HEK293 (cell line): ENCODE results near the gene ASTN2.

Experiments
- CTCF ChIA-PET: fragments of 350-600 bp; formaldehyde crosslinking; extraction: SDS; loops from one replicate; lab custom pipeline; 2021; ENCODE audit warnings: antibody characterized with exemption; lab: Yijun Ruan, JAX
- POLR2A ChIA-PET: fragments of 300-600 bp; formaldehyde crosslinking; extraction: SDS; loops from one replicate; lab custom pipeline; 2020; ENCODE audit warnings: antibody characterized with exemption, inconsistent platforms; lab: Yijun Ruan, JAX
- H3K27ac ChIP-seq: fragments of 200-500 bp; sonication (Bioruptor generic); 2 replicates; pipeline ENCODE4 v1.5.1; 2014; ENCODE audit warnings: low read depth, low read length, control low read depth, inconsistent platforms; ENCODE audit errors: extremely low read depth
- H3K36me3 ChIP-seq, 2 experiments: fragments of 200-500 bp in 1 of 2; sonication (Bioruptor generic) in 1 of 2; 1 replicate in 1 of 2; 2 replicates in 1 of 2; pipeline ENCODE4 v1.5.1; 2014 to 2017; ENCODE audit warnings: inconsistent platforms in 2 of 2, low read length in 2 of 2; ENCODE audit not compliant: control insufficient read depth in 2 of 2, insufficient read depth in 1 of 2
- H3K4me1 ChIP-seq: fragments of 200-500 bp; sonication (Bioruptor generic); 2 replicates; pipeline ENCODE4 v1.5.1; 2014; ENCODE audit warnings: mild to moderate bottlenecking, low read length, inconsistent platforms; ENCODE audit not compliant: control insufficient read depth, insufficient read depth
- H3K4me3 ChIP-seq: 2 replicates; pipeline ENCODE4 v1.5.1; 2011; ENCODE audit warnings: low read depth, mild to moderate bottlenecking, control low read depth, low read length, moderate library complexity
- H3K9me3 ChIP-seq: fragments of 200-500 bp; sonication (Bioruptor generic); 2 replicates; pipeline ENCODE4 v1.5.1; 2014; ENCODE audit warnings: low read depth, low read length, inconsistent platforms; ENCODE audit not compliant: control insufficient read depth, insufficient read depth
- BCL6B ChIP-seq: fragments of 450-650 bp; formaldehyde crosslinking; IDR thresholded peaks from 2 replicates; pipeline ENCODE4 v1.5.1; 2017; ENCODE audit warnings: missing biosample characterization, missing genetic modification characterization
- GLIS1 ChIP-seq: fragments of 450-650 bp; formaldehyde crosslinking; IDR thresholded peaks from 2 replicates; pipeline ENCODE4 v1.5.1; 2016; ENCODE audit warnings: missing biosample characterization, missing genetic modification characterization
- MEIS1 ChIP-seq: sonication (generic); formaldehyde crosslinking; IDR thresholded peaks from 2 replicates; pipeline ENCODE4 v1.8.1; 2022; ENCODE audit warnings: missing genetic modification reagents, mild to moderate bottlenecking, borderline replicate concordance
- OSR2 ChIP-seq: fragments of 450-650 bp; formaldehyde crosslinking; IDR thresholded peaks from 2 replicates; pipeline ENCODE4 v1.5.1; 2016; ENCODE audit warnings: missing biosample characterization, missing genetic modification characterization
- PRDM2 ChIP-seq: fragments of 450-650 bp; formaldehyde crosslinking; IDR thresholded peaks from 2 replicates; pipeline ENCODE4 v1.5.1; 2016; ENCODE audit warnings: missing biosample characterization, missing genetic modification characterization, borderline replicate concordance
- SCRT1 ChIP-seq: fragments of 450-650 bp; formaldehyde crosslinking; IDR thresholded peaks from 2 replicates; pipeline ENCODE4 v1.5.1; 2016; ENCODE audit warnings: missing biosample characterization, missing genetic modification characterization, borderline replicate concordance
- ZBTB20 ChIP-seq: fragments of 450-650 bp; formaldehyde crosslinking; IDR thresholded peaks from 2 replicates; pipeline ENCODE4 v1.5.1; 2016; ENCODE audit warnings: missing biosample characterization, missing genetic modification characterization
- ZBTB7A ChIP-seq: fragments of 450-650 bp; formaldehyde crosslinking; IDR thresholded peaks from 2 replicates; pipeline ENCODE4 v1.5.1; 2016; ENCODE audit warnings: low read depth, missing biosample characterization, missing genetic modification characterization
- ZFHX2 ChIP-seq: fragments of 450-650 bp; formaldehyde crosslinking; conservative IDR thresholded peaks from 2 replicates; pipeline ENCODE4 v1.5.1; 2016; ENCODE audit warnings: missing biosample characterization, missing genetic modification characterization
- ZNF174 ChIP-seq: fragments of 450-650 bp; formaldehyde crosslinking; IDR thresholded peaks from 2 replicates; pipeline ENCODE4 v1.5.0; 2017; ENCODE audit warnings: missing biosample characterization, mild to moderate bottlenecking, missing genetic modification characterization
- ZNF175 ChIP-seq: fragments of 450-650 bp; formaldehyde crosslinking; IDR thresholded peaks from 2 replicates; pipeline ENCODE4 v1.5.1; 2016; ENCODE audit warnings: missing biosample characterization, missing genetic modification characterization
- ZNF18 ChIP-seq: fragments of 450-650 bp; formaldehyde crosslinking; IDR thresholded peaks from 2 replicates; pipeline ENCODE4 v1.5.1; 2016; ENCODE audit warnings: missing biosample characterization, missing genetic modification characterization
- ZNF211 ChIP-seq: fragments of 450-650 bp; formaldehyde crosslinking; IDR thresholded peaks from 2 replicates; pipeline ENCODE4 v1.5.1; 2016; ENCODE audit warnings: low read depth, missing biosample characterization, missing genetic modification characterization
- ZNF221 ChIP-seq: fragments of 450-650 bp; formaldehyde crosslinking; IDR thresholded peaks from 2 replicates; pipeline ENCODE4 v1.5.1; 2017; ENCODE audit warnings: missing biosample characterization, missing genetic modification characterization, borderline replicate concordance
- ZNF23 ChIP-seq: fragments of 450-650 bp; formaldehyde crosslinking; IDR thresholded peaks from 2 replicates; pipeline ENCODE4 v1.5.1; 2016; ENCODE audit warnings: missing biosample characterization, missing genetic modification characterization, borderline replicate concordance
- ZNF350 ChIP-seq: fragments of 450-650 bp; formaldehyde crosslinking; IDR thresholded peaks from 2 replicates; pipeline ENCODE4 v1.5.0; 2017; ENCODE audit warnings: missing biosample characterization, mild to moderate bottlenecking, missing genetic modification characterization
- ZNF354C ChIP-seq: fragments of 450-650 bp; formaldehyde crosslinking; IDR thresholded peaks from 2 replicates; pipeline ENCODE4 v1.5.1; 2016; ENCODE audit warnings: missing biosample characterization, missing genetic modification characterization, low read depth, borderline replicate concordance
- ZNF488 ChIP-seq: fragments of 450-650 bp; formaldehyde crosslinking; IDR thresholded peaks from 2 replicates; pipeline ENCODE4 v1.5.1; 2016; ENCODE audit warnings: missing biosample characterization, missing genetic modification characterization
- ZNF501 ChIP-seq: fragments of 450-650 bp; formaldehyde crosslinking; IDR thresholded peaks from 2 replicates; pipeline ENCODE4 v1.5.1; 2016; ENCODE audit warnings: missing biosample characterization, missing genetic modification characterization
- ZNF600 ChIP-seq: fragments of 450-650 bp; formaldehyde crosslinking; IDR thresholded peaks from 2 replicates; pipeline ENCODE4 v1.5.1; 2016; ENCODE audit warnings: missing biosample characterization, missing genetic modification characterization
- ZNF626 ChIP-seq: fragments of 450-650 bp; sonication (Bioruptor Pico); formaldehyde crosslinking; IDR thresholded peaks from 2 replicates; pipeline ENCODE4 v1.5.1; 2018; ENCODE audit warnings: missing biosample characterization, missing genetic modification characterization, inconsistent platforms
- ZNF707 ChIP-seq: fragments of 450-650 bp; formaldehyde crosslinking; IDR thresholded peaks from 2 replicates; pipeline ENCODE4 v1.5.1; 2016; ENCODE audit warnings: missing biosample characterization, missing genetic modification characterization
- ZNF837 ChIP-seq: fragments of 450-650 bp; formaldehyde crosslinking; IDR thresholded peaks from 2 replicates; pipeline ENCODE4 v1.5.1; 2016; ENCODE audit warnings: missing biosample characterization, missing genetic modification characterization
- ZSCAN30 ChIP-seq: fragments of 450-650 bp; IDR thresholded peaks from 2 replicates; pipeline ENCODE4 v1.5.1; 2018; ENCODE audit warnings: missing biosample characterization, mild to moderate bottlenecking, missing genetic modification characterization, moderate library complexity

The ASTN2 gene

GRCh38 chr9:116796669-116797068 lies 618.2 kb downstream of the ASTN2 start:
- Histone ChIP-seq H3K4me3 (no peak overlapping the region), H3K9me3 (no peaks in the 10 kb centered on the region), H3K36me3 (no peaks in the 10 kb centered on the region), H3K27ac (no peak overlapping the region), H3K4me1 (no peaks in the 10 kb centered on the region; the same call in 1 of the 2 replicates)
- POLR2A ChIA-PET, result no interaction called here
- CTCF ChIA-PET, result interaction anchor here (0.7 kb wide), 1 partner anchor 547 kb away, joined by 3 read pairs; no protein-coding TSS in a partner anchor
- TF ChIP-seq ZNF174 (no peak), ZNF354C (tag by site-specific recombination) (no peak), BCL6B (tag by site-specific recombination) (no peak), ZNF600 (no peak), ZBTB7A (tag by site-specific recombination) (no peak), OSR2 (tag by site-specific recombination) (no peak), ZNF23 (tag by site-specific recombination) (no peak), ZNF707 (tag by site-specific recombination) (no peak)

- POLR2A ChIA-PET, result no interaction called here
- CTCF ChIA-PET, result interaction anchor here (0.7 to 1.2 kb wide), 2 partner anchors 59 to 487 kb away, joined by 3 to 4 read pairs; no protein-coding TSS in a partner anchor
- no peak overlapping the region for H3K27ac ChIP-seq
- no peaks in the 10 kb centered on the region for H3K36me3 ChIP-seq
- no peak overlapping the region for H3K4me3 ChIP-seq
- no peaks in the 10 kb centered on the region; the same call in 1 of the 2 replicates for H3K4me1 ChIP-seq
- H3K9me3 ChIP-seq, result no peaks in the 10 kb centered on the region
- TF ChIP-seq ZNF350 (tag by site-specific recombination) (no peak), ZNF501 (tag by site-specific recombination) (no peak), ZNF488 (no peak), ZBTB20 (tag by site-specific recombination) (no peak), MEIS1 (CRISPR knock-in tag) (no peak), ZNF18 (tag by site-specific recombination) (no peak), PRDM2 (tag by site-specific recombination) (no peak), ZNF221 (tag by site-specific recombination) (no peak), GLIS1 (no peak), ZNF175 (tag by site-specific recombination) (no peak), ZSCAN30 (tag by site-specific recombination) (no peak), ZFHX2 (tag by site-specific recombination) (no peak), ZNF626 (tag by site-specific recombination) (no peak), SCRT1 (tag by site-specific recombination) (no peak), ZNF837 (tag by site-specific recombination) (no peak), ZNF211 (no peak)
Observed at GRCh38 chr9:116795821-116796220, 619.0 kb downstream of the ASTN2 start.
